Measurements from ENCODE around the gene DNAH14. TPM values are rescaled to one million over a fixed set of nuclear protein-coding genes. Genes with fewer than 3 reads are reported as not detected.

Gene DNAH14
- total and polyA plus RNA-seq, 2 experiments from 2014 or later, result 55.3 to 80.2 TPM

- Mint-ChIP-seq H3K9me3 (no peaks in the 10 kb centered on the region), H3K4me1 (no peaks in the 10 kb centered on the region)
- H3K79me2 ChIP-seq (replicated peaks; ENCODE audit: insufficient read depth), result no peaks in the 10 kb centered on the region
Observed at GRCh38 chr1:225049594-225049993, 120.1 kb downstream of the DNAH14 start.

More at GRCh38 chr1:225049594-225049993, 120.1 kb downstream of the DNAH14 start:
- no peaks in the 10 kb centered on the region for H3K36me3 Mint-ChIP-seq (ENCODE audit: low read depth)
- no peaks in the 10 kb centered on the region for H4K20me1 ChIP-seq (replicated peaks; ENCODE audit: insufficient read depth)
- no peak overlapping the region for H3K27ac ChIP-seq (ENCODE audit: low read depth)
- no peak overlapping the region for H3K4me3 ChIP-seq
- no peaks in the 10 kb centered on the region for H3K27me3 Mint-ChIP-seq (ENCODE audit: insufficient read depth, low read depth, poor library complexity)
- ATAC-seq (no peak), DNase-seq (ENCODE audit: low spot score) (no peak)
- H3K4me2 ChIP-seq, result no peak overlapping the region
- no peak overlapping the region for H3K4me3 Mint-ChIP-seq
- H3K27me3 ChIP-seq (ENCODE audit: insufficient read depth), result no peaks in the 10 kb centered on the region
- TF ChIP-seq ETS1 (IDR thresholded peaks at IDR 0.05) (no peak), EZH2 (IDR thresholded peaks at IDR 0.05; ENCODE audit: low read depth, unreplicated experiment) (no peak), NANOG (IDR thresholded peaks at IDR 0.05; ENCODE audit: borderline replicate concordance) (no peak), STAT1 (IDR thresholded peaks at IDR 0.05; ENCODE audit: unreplicated experiment) (no peak), CTCF (conservative IDR thresholded peaks at IDR 0.05; ENCODE audit: low read depth in 2 of 2) (no peak), ZNF462 (CRISPR knock-in tag; IDR thresholded peaks at IDR 0.05) (no peak), POLR2AphosphoS5 (IDR thresholded peaks at IDR 0.05; ENCODE audit: low read depth) (no peak), ZNF331 (CRISPR knock-in tag; IDR thresholded peaks at IDR 0.05; ENCODE audit: low read depth) (no peak), REST (IDR thresholded peaks at IDR 0.05; ENCODE audit: unreplicated experiment) (no peak), EZH2phosphoT487 (IDR thresholded peaks at IDR 0.05; ENCODE audit: unreplicated experiment) (no peak), JUNB (IDR thresholded peaks at IDR 0.05; ENCODE audit: unreplicated experiment) (no peak), CREB1 (CRISPR knock-in tag; IDR thresholded peaks at IDR 0.05; ENCODE audit: low read depth) (no peak)
- H3K9me2 ChIP-seq (ENCODE audit: insufficient read depth), result no peaks in the 10 kb centered on the region
- no peak overlapping the region for H2AFZ ChIP-seq
- H3K4me1 ChIP-seq (ENCODE audit: insufficient read depth), result no peaks in the 10 kb centered on the region
- H3K27ac Mint-ChIP-seq, result no peak overlapping the region
- H3F3A ChIP-seq (replicated peaks; ENCODE audit: low read depth), result no peaks in the 10 kb centered on the region
- no peaks in the 10 kb centered on the region for H3K36me3 ChIP-seq (ENCODE audit: insufficient read depth)

All from GM23338 (cell line).